ENCODE measurements around the gene RHBDD1. TPM values are rescaled to one million over a fixed set of nuclear protein-coding genes. Genes with fewer than 3 reads are reported as not detected.

Gene RHBDD1
- total and polyA plus RNA-seq, 4 donors, result 8.5 to 45.8 (median 16.1) TPM

GRCh38 chr2:226883296-226883795 lies 47.5 kb downstream of the RHBDD1 start:
- H3K36me3 ChIP-seq (ENCODE audit: control insufficient read depth in 4 of 4, insufficient read depth in 3 of 4, low read depth in 1 of 4, low read length in 3 of 4), result peaks cover 0 to 4% (median 0%) of the 10 kb centered on the region in 4 donors
- no peaks in the 10 kb centered on the region for H3K4me1 ChIP-seq (ENCODE audit: control insufficient read depth in 4 of 4, insufficient read depth in 4 of 4, low read length in 3 of 4)
- no peaks in the 10 kb centered on the region for H3K9me3 ChIP-seq (ENCODE audit: control insufficient read depth in 4 of 4, low read length in 3 of 4)
- H3K4me3 ChIP-seq (ENCODE audit: low read depth in 1 of 3, low read length in 3 of 3), result no peak overlapping the region
- 94% methylated on average over 4 of the region's 4 CpGs for WGBS
- H3K9ac ChIP-seq (ENCODE audit: low read depth in 1 of 2, low read length in 2 of 2), result no peak overlapping the region
- H3K27me3 ChIP-seq (ENCODE audit: control insufficient read depth in 4 of 4, insufficient read depth in 4 of 4, low read length in 3 of 4), result no peaks in the 10 kb centered on the region
- no peak for DNase-seq (ENCODE audit: low spot score)
- no peak overlapping the region for H3K27ac ChIP-seq (ENCODE audit: low read depth in 1 of 2, low read length in 2 of 2)
- TF ChIP-seq TAF1 (conservative IDR thresholded peaks at IDR 0.05) (no peak), FOXA2 (IDR thresholded peaks at IDR 0.05) (no peak), NR2F2 (IDR thresholded peaks at IDR 0.05) (no peak), YY1 (IDR thresholded peaks at IDR 0.05) (no peak), JUND (IDR thresholded peaks at IDR 0.05) (no peak), CTCF (IDR thresholded peaks at IDR 0.05; ENCODE audit: low read depth, low read length, missing input control) (no peak), GABPA (IDR thresholded peaks at IDR 0.05 in 1 of 2, conservative IDR thresholded peaks at IDR 0.05 in 1 of 2) (no peak), FOXA1 (IDR thresholded peaks at IDR 0.05) (no peak), EGR1 (IDR thresholded peaks at IDR 0.05; ENCODE audit: low read depth in 2 of 2) (no peak), SP1 (IDR thresholded peaks at IDR 0.05) (no peak), RAD21 (IDR thresholded peaks at IDR 0.05) (no peak), RXRA (IDR thresholded peaks at IDR 0.05) (no peak), HNF4A (conservative IDR thresholded peaks at IDR 0.05) (no peak)

GRCh38 chr2:226884166-226884565 lies 48.3 kb downstream of the RHBDD1 start:
- Histone ChIP-seq H3K4me3 (ENCODE audit: low read depth in 1 of 3, low read length in 3 of 3) (no peak overlapping the region), H3K4me1 (ENCODE audit: control insufficient read depth in 4 of 4, insufficient read depth in 4 of 4, low read length in 3 of 4) (no peaks in the 10 kb centered on the region), H3K9me3 (ENCODE audit: control insufficient read depth in 4 of 4, low read length in 3 of 4) (no peaks in the 10 kb centered on the region), H3K36me3 (ENCODE audit: control insufficient read depth in 4 of 4, insufficient read depth in 3 of 4, low read depth in 1 of 4, low read length in 3 of 4) (peaks cover 0 to 4% (median 0%) of the 10 kb centered on the region in 4 donors), H3K9ac (ENCODE audit: low read depth in 1 of 2, low read length in 2 of 2) (no peak overlapping the region), H3K27ac (ENCODE audit: low read depth in 1 of 2, low read length in 2 of 2) (no peak overlapping the region), H3K27me3 (ENCODE audit: control insufficient read depth in 4 of 4, insufficient read depth in 4 of 4, low read length in 3 of 4) (no peaks in the 10 kb centered on the region)
- TF ChIP-seq RAD21 (IDR thresholded peaks at IDR 0.05) (no peak), FOXA1 (IDR thresholded peaks at IDR 0.05) (no peak)
- no peak for DNase-seq (ENCODE audit: low spot score)

- 85% methylated on average over 8 of the region's 8 CpGs for WGBS
- no peak for DNase-seq (ENCODE audit: low spot score)
- TF ChIP-seq HNF4A (conservative IDR thresholded peaks at IDR 0.05) (no peak), ATF3 (IDR thresholded peaks at IDR 0.05) (no peak), SP1 (IDR thresholded peaks at IDR 0.05) (no peak), CTCF (IDR thresholded peaks at IDR 0.05; ENCODE audit: low read depth, low read length, missing input control) (no peak), YY1 (IDR thresholded peaks at IDR 0.05) (no peak), REST (IDR thresholded peaks at IDR 0.05) (no peak), RXRA (IDR thresholded peaks at IDR 0.05) (no peak), MAX (IDR thresholded peaks at IDR 0.05) (no peak), FOXA2 (IDR thresholded peaks at IDR 0.05) (no peak), NR2F2 (IDR thresholded peaks at IDR 0.05) (no peak), EGR1 (IDR thresholded peaks at IDR 0.05; ENCODE audit: low read depth in 2 of 2) (no peak), GABPA (IDR thresholded peaks at IDR 0.05 in 1 of 2, conservative IDR thresholded peaks at IDR 0.05 in 1 of 2) (no peak)
- Histone ChIP-seq H3K9me3 (ENCODE audit: control insufficient read depth in 4 of 4, low read length in 3 of 4) (no peaks in the 10 kb centered on the region), H3K4me1 (ENCODE audit: control insufficient read depth in 4 of 4, insufficient read depth in 4 of 4, low read length in 3 of 4) (no peaks in the 10 kb centered on the region), H3K27ac (ENCODE audit: low read depth in 1 of 2, low read length in 2 of 2) (no peak overlapping the region), H3K4me3 (ENCODE audit: low read depth in 1 of 3, low read length in 3 of 3) (no peak overlapping the region), H3K36me3 (ENCODE audit: control insufficient read depth in 4 of 4, insufficient read depth in 3 of 4, low read depth in 1 of 4, low read length in 3 of 4) (no peaks in the 10 kb centered on the region), H3K9ac (ENCODE audit: low read depth in 1 of 2, low read length in 2 of 2) (no peak overlapping the region), H3K27me3 (ENCODE audit: control insufficient read depth in 4 of 4, insufficient read depth in 4 of 4, low read length in 3 of 4) (no peaks in the 10 kb centered on the region)
These were observed 50.0 kb downstream of the RHBDD1 start for GRCh38 chr2:226885769-226886435.

All from liver (tissue), 9 donors.